ELF-1 (cell line): ENCODE results near the gene MFAP2.

Experiments
- DNase-seq: peaks from one replicate; pipeline ENCODE4 v3.0.0-alpha.2; 2016; ENCODE audit warnings: low read depth, low spot score

MFAP2 gene

DNA sequence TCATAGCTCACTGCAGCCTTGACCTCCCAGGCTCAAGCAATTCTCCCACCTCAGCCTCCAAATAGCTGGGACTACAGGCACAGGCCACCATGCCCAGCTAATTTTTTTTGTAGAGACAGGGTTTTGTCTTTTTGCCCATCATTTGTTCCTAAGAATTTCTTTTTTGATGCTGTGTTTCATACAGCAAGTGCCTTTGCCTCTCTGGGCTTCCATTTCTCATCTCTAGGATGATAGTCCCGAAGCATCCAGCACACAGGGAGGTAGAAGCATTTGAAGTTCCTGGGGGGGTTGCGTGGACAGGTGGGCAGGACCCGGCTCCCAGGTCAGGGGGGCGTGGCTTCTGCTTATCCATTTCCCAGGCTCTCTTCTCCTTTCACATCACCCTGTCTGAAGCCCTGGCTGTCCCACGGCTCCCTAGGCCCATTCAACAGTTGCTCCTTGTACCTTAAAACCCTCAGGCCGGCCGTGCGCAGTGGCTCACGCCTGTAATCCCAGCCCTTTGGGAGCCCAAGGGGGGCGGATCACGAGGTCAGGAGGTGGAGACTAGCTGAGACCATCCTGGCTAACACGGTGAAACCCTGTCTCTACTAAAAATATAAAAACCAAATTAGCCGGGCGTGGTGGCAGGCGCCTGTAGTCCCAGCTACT is 27.9 kb upstream of the MFAP2 start:
- no peak for DNase-seq

GRCh38 chr1:17007121-17007520 is 26.7 kb upstream of the MFAP2 start:
- DNase-seq = peak; percentile 53

GRCh38 chr1:17005365-17005740 is 24.9 kb upstream of the MFAP2 start:
- no peak for DNase-seq

DNA sequence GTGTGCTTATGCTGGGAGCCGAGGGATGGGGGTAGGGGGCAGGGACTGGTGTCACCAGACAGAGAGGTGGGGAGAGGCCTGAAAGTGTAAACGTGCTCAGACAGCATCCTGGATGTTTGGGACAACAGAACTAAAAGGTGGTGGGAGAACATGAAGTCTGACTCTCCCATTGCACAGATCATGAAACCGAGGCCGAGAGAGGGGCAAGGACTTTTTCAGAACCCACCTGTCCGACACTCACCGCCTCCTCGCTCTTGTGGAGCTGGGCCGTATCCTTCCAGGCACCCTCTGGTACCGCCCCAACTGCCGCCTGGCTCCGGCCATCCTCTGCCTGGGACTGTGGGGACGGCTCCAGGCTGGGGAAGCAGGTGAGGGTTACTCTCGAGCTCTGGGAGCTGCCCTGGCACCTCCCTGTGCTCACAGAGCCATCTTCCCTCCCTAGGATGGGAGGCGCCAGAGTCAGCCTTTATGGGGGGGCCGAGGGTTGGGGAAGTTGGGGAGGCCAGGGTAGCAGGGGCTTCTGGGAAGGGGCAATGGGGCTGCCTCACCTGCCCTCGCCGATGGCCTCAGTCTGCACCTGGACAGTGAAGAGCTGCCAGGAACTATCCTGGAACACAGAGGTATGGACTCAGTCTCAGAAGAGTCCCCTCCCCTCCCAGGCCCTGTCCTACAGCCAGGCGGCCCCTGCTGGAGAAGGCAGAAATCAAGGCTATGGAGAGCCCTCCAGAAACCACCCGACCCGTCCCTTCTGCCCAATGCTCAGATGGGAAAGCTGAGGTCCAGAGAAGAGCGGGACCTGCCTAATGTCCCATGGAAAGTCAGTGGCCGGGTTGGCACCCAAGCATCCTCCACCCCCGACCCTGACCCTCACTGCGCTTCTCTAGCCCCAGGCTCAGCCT is 24.3 kb upstream of the MFAP2 start:
- no peak for DNase-seq

DNA sequence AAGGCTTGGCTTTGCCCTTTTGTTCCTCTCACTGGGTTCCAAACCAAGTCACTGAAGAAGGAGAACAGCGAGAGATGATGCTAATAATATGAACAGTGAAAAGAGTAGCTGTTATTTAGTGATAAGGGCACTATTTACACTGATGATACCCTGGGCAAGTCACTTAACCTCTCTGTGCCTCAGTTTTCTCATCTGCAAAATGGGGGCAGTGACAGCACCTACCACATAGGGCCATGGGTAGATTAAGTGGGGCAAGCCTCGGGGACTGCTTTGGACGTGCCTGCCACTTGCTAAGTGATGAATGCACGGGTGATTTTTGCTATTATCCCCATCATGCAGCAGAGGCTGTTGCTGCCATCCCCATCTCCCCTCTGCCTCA is 22.1 kb upstream of the MFAP2 start:
- no peak for DNase-seq

DNA sequence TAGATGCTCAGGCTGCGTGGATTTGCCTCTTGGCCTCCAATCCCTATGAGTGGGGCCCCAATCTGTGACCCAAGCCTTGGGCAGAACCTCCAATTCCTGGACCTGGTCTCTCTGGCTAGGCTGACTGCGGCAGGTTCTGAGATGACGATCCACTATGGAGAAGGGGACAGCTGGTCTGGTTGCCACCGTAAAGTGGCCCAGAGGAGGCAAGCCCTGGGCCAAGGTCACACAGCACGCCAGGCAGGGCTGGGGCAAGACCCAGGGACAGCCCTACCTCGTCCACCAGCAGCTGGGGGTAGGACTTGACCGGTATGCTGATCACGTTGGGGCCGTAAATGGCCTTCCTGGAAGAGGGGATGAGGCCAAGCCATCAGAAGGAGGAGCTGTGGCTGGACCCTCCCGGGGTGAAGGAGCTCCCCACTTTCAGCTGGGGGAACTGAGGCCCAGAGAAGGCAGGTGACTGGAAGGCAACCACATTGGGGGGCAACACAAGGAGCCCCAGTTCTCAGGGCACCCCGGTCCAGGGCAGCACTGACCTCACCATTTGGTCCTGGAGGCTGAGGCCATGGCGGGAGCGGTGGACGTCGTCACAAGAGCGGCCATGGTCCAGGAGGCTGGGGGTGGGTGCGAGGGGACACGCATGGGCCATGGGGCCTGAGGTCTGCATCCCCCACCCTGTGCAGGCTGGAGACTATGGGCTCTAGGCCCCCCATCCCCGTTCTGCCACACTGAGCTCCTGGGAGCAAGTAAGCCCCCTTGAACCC is 21.5 kb upstream of the MFAP2 start:
- no peak for DNase-seq

GRCh38 chr1:16999863-17000262 is 19.4 kb upstream of the MFAP2 start:
- DNase-seq = no peak

- no peak for DNase-seq
Observed at GRCh38 chr1:16998589-16998988, 18.2 kb upstream of the MFAP2 start.

- no peak for DNase-seq
Observed at GRCh38 chr1:16996845-16997244, 16.4 kb upstream of the MFAP2 start.

- no peak for DNase-seq
Observed at GRCh38 chr1:16993521-16994038, 13.2 kb upstream of the MFAP2 start.

DNA sequence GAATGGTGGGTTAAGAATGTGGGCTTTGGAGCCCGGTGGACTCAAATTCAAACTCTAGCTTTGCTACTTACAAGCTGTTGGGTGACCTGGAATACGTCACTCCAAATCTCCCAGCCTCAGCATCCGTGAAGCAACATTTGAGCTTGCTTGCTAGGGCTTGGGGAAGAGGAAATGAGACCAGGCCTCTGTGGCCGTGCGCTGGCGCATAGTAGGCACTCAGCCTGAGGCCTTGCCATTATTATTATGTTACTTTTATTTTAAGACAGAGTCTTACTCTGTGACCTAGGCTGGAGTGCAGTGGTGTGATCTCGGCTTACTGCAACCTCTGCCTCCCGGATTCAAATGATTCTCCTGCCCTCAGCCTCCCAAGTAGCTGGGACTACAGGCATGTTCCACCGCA is 12.3 kb upstream of the MFAP2 start:
- DNase-seq = no peak

DNA sequence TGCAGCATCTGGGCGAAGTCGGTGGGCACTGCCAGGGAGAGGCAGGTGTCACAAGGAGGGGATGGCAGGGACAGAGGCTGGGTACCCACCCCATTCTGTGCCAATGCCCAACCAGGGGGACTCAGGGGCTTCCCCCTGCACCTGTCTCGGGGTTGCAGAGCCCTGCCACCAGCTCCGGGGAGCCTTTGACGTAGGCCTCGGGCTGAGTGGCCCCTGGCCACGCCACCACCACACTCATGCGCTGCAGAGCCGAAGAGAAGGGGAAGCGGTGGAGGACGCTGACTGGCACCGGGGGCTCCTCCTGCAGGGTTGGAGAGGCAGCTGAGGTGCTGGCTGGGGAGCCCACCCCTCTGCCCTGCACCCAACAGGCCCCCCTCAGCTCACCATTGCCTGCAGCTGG is 11.7 kb upstream of the MFAP2 start:
- no peak for DNase-seq

DNA sequence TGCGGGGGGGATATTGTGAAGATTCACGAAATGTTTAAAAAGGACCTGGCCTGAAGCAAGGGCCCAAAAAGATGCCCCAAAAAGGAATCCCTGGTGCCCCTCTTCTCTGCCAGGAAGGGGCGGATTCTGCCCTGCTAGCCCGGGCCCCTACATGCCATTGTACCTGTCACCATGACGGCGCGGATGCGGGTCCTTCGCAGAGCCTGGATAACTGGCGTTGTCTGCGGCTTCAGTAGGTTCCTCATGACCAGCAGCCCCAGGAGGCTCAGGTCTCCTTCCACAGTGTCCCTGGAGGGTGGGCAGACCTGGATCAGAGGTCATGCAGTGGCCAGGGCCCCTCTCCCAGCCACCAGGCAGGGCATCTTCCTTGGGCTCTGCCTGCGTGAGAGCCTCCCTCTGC is 11.2 kb upstream of the MFAP2 start:
- DNase-seq = no peak

DNA sequence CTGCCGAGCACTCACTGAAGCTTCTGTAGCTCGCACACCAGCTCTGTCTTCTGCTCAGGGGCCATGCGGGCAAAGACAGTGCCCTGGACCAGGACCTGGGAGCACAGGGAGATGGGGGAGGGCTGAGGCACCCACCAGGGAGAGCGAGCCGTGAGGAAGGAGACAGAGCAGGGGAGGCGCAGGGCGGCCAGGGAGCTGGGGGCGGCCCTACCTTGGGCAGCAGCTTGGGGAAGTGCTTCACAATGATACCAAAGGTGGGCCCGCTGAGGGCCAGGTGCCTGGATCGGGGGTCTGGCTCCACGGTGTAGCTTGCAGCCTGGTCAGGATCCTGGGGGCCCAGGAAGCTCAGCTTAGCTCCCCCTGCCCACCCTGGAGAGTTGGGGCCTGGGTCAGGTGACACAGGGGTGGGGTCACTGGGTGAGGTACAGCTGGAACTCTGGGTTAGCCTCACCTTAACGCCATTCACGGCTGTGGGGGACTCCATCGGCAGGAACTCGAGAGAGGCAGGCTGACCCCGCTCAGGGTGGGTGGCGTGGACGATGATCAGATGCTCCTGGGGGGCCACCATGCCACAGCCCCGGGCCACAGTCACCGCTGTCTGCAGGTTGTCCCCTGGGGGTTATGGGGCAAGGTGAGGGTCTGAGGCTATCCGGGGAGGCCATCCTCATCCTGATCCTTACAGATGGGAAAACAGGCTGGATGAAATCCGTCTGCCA is 9.4 kb upstream of the MFAP2 start:
- DNase-seq = no peak

DNA sequence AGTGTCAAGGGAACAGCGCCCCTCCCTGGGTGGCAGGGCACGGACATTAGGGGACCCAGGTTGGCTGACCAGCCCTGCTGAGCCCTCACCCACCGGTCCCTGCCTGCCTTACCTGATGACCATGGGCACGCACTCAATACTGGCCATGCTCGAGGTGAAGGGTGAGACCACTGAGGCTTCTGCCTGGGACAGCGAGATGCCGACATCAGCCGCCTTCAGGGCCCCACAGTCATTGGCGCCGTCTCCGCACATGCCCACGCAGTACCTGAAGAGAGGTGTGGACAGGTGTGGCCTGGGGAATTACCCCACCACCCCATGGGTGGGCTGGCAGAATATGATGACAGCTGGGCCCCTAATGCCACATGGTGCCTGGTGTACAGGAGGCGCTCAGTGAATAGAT is 7.8 kb upstream of the MFAP2 start:
- DNase-seq = no peak

GRCh38 chr1:16986962-16987361 is 6.5 kb upstream of the MFAP2 start:
- peak; percentile 47 for DNase-seq

- no peak for DNase-seq
Observed at GRCh38 chr1:16986560-16986959, 6.1 kb upstream of the MFAP2 start.

DNA sequence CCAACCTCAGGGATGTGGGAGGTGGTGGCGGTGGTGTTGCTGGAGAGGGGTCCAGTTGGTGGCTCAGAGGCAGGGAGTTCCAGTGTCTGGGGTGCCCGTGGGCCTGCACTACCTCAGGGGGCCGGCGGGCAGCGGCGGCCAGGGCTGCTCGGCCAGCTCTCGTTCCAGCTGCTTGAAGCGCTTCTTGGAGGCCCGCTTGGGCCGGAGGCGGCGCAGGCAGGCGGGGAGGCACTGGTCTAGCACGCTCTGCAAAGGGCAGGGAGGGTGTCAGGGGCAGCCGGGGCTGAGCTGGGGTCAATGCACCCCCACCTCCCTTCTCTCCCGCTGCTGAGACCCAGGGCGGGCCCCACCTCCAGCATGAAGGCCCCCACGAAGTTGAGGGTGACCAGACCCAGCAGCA is 5.7 kb upstream of the MFAP2 start:
- DNase-seq = no peak

- DNase-seq = peak; percentile 90
Observed at GRCh38 chr1:16984717-16985116, 4.3 kb upstream of the MFAP2 start.

- no peak for DNase-seq
Observed at GRCh38 chr1:16983649-16984048, 3.2 kb upstream of the MFAP2 start.

DNA sequence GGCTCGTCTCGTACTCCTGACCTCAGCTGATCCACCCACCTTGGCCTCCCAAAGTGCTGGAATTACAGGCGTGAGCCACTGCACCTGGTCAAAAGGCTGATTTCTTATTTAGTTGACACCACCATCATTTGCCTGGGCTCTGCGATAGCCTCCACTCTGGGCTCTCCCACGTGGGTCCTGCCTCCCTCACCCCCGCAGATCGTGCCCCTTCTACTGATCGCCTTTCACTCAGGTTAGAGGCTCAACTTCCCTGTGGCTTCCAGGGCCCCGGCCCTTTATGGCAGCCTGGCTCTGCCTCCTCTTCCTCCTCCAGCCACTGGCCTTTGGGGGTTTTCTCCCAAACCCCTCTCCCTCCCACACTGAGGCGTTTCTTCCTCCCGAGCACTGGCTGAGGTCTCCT is 2.5 kb upstream of the MFAP2 start:
- no peak for DNase-seq
